ENCODE measurements around the gene CCNK.

CCNK gene

GRCh38 chr14:99497341-99497740, 16.1 kb downstream of the CCNK start:
- TF ChIP-seq, protein P1, sequence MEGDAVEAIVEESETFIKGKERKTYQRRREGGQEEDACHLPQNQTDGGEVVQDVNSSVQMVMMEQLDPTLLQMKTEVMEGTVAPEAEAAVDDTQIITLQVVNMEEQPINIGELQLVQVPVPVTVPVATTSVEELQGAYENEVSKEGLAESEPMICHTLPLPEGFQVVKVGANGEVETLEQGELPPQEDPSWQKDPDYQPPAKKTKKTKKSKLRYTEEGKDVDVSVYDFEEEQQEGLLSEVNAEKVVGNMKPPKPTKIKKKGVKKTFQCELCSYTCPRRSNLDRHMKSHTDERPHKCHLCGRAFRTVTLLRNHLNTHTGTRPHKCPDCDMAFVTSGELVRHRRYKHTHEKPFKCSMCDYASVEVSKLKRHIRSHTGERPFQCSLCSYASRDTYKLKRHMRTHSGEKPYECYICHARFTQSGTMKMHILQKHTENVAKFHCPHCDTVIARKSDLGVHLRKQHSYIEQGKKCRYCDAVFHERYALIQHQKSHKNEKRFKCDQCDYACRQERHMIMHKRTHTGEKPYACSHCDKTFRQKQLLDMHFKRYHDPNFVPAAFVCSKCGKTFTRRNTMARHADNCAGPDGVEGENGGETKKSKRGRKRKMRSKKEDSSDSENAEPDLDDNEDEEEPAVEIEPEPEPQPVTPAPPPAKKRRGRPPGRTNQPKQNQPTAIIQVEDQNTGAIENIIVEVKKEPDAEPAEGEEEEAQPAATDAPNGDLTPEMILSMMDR (IDR thresholded peaks at IDR 0.05; ENCODE audit: control extremely low read depth, extremely low read depth, low read depth, missing control alignments): no peak
- ChIA-PET POLR2A (no interaction called here), CTCF (no interaction called here)
- no peak for DNase-seq (ENCODE audit: extremely low spot score)

DNA sequence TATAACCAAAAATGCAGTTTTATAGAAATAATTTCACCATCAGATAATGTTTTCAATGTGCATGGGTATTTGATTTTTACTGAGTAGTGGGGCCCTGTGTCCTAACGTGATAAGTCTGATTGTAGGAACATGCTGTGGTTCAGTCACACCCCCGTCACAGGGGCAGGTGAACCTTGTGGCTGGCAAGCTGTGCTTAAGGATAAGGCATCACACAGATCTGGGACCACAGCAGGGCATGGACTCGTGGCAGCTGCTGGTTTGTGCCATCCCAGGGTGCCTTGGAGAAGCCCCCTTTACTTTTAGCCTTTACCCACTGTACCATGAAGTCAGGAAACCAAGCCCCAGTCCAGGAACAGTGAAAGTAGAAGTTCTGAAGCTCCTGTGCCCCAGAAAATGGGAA, 16.7 kb downstream of the CCNK start:
- CTCF ChIA-PET: no interaction called here
- POLR2A ChIA-PET: no interaction called here
- no peak for DNase-seq (ENCODE audit: extremely low spot score)
- TF ChIP-seq, protein P1 (IDR thresholded peaks at IDR 0.05; ENCODE audit: control extremely low read depth, extremely low read depth, low read depth, missing control alignments): no peak

DNA sequence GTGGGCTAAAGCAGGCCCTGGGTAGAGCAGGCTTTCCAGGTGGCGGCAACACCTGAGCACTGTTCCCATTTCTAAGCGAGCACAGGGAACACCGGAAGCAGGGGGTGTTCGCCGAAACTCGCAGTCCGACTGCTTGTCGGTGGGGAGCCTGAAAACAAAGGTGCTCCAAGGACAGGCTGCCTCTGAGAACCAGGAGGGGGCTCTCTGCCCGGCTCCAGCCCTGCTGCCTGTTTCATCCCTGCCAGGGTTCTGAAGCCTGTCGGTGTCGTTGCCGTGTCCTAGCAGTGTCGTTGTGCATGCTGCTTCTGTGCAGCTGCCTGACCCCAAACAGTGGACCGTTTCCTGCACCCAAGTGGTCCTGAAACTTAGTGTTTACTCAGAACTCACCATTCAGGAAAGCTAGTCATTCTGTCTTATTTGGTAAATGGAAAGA, 21.8 kb downstream of the CCNK start:
- ChIA-PET CTCF (no interaction called here), POLR2A (no interaction called here)
- no peak for DNase-seq (ENCODE audit: extremely low spot score)
- TF ChIP-seq, protein P1 (IDR thresholded peaks at IDR 0.05; ENCODE audit: control extremely low read depth, extremely low read depth, low read depth, missing control alignments): no peak

DNA sequence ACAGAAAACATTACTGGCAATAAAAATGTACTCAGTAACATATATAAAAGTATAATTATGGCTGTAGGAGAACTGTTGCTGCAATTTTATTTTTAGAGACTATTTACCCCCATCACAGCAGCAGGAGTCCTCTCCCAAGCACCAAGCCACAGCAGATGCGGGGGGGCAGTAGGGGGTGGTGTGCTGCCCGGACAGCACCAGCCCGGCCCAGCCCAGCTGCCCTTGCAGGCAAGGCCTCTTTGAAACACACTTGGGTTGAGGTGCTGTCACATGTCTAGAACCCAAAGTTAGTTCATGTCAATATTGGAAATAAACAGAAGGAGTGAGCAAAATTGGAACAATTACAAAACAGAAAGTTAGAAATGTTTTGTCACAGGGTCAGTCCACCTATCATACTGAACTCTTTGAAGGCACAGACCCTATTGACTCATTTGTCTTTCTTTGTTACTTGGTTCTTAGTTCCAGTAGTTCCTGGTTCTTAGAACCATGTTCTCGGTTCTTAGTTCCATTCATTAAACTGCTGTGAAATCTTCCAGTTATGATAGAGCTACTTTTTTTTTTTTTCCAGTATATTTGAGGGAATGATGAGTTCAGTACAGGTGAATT, 22.7 kb downstream of the CCNK start:
- DNase-seq (ENCODE audit: extremely low spot score): no peak
- TF ChIP-seq, protein P1 (IDR thresholded peaks at IDR 0.05; ENCODE audit: control extremely low read depth, extremely low read depth, low read depth, missing control alignments): no peak
- ChIA-PET CTCF (no interaction called here), POLR2A (interaction anchor here (0.6 kb wide), 1 partner anchor 13 kb away, joined by 5 read pairs; no protein-coding TSS in a partner anchor)

- DNase-seq (ENCODE audit: extremely low spot score): no peak
- TF ChIP-seq, protein P1 (IDR thresholded peaks at IDR 0.05; ENCODE audit: control extremely low read depth, extremely low read depth, low read depth, missing control alignments): no peak
- POLR2A ChIA-PET: no interaction called here
- CTCF ChIA-PET: interaction anchor here (0.8 kb wide), 1 partner anchor 11 kb away, joined by 4 read pairs; no protein-coding TSS in a partner anchor
Observed at GRCh38 chr14:99505089-99505488, 23.9 kb downstream of the CCNK start.

- TF ChIP-seq, protein P1 (IDR thresholded peaks at IDR 0.05; ENCODE audit: control extremely low read depth, extremely low read depth, low read depth, missing control alignments): no peak
- CTCF ChIA-PET: no interaction called here
- POLR2A ChIA-PET: no interaction called here
- no peak for DNase-seq (ENCODE audit: extremely low spot score)
Observed at GRCh38 chr14:99506276-99506675, 25.1 kb downstream of the CCNK start.
